ENCODE results near the gene IL1A. TPM values are rescaled to one million over a fixed set of nuclear protein-coding genes. Genes with fewer than 3 reads are reported as not detected.

Gene IL1A
- total and polyA plus RNA-seq, 10 of the 15 experiments (the other 5 are each of a cell fraction or from before 2014, with no cell fraction given): 0.10 to 8.7 (median 6.9) TPM

GRCh38 chr2:112812318-112813267 lies 28.3 kb upstream of the IL1A start (continued):
- TF ChIP-seq NFYA (IDR thresholded peaks at IDR 0.05; ENCODE audit: borderline replicate concordance, low read depth, low read length): no peak
- peak; percentile 88 for TF ChIP-seq SKIL (IDR thresholded peaks at IDR 0.05; ENCODE audit: low read depth, poor library complexity, severe bottlenecking)
- no peak for TF ChIP-seq POLR2AphosphoS5 (IDR thresholded peaks at IDR 0.05; ENCODE audit: low read length)
- no peak for TF ChIP-seq RCOR1 (conservative IDR thresholded peaks at IDR 0.05; ENCODE audit: low read depth, low read length)
- TF ChIP-seq PML (IDR thresholded peaks at IDR 0.05; ENCODE audit: low read length): no peak; the same call in 1 of the 2 replicates
- no peak for TF ChIP-seq HDAC6 (IDR thresholded peaks at IDR 0.05; ENCODE audit: unreplicated experiment)
- TF ChIP-seq KDM1A (IDR thresholded peaks at IDR 0.05; ENCODE audit: borderline replicate concordance): no peak
- TF ChIP-seq, protein P1, sequence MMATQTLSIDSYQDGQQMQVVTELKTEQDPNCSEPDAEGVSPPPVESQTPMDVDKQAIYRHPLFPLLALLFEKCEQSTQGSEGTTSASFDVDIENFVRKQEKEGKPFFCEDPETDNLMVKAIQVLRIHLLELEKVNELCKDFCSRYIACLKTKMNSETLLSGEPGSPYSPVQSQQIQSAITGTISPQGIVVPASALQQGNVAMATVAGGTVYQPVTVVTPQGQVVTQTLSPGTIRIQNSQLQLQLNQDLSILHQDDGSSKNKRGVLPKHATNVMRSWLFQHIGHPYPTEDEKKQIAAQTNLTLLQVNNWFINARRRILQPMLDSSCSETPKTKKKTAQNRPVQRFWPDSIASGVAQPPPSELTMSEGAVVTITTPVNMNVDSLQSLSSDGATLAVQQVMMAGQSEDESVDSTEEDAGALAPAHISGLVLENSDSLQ (IDR thresholded peaks at IDR 0.05): no peak
- peak; percentile 46; the same call in 1 of the 2 replicates for TF ChIP-seq IRF4 (IDR thresholded peaks at IDR 0.05; ENCODE audit: low read depth, low read length)
- peak; percentile 83 for TF ChIP-seq JUNB (IDR thresholded peaks at IDR 0.05)
- TF ChIP-seq, protein P2, sequence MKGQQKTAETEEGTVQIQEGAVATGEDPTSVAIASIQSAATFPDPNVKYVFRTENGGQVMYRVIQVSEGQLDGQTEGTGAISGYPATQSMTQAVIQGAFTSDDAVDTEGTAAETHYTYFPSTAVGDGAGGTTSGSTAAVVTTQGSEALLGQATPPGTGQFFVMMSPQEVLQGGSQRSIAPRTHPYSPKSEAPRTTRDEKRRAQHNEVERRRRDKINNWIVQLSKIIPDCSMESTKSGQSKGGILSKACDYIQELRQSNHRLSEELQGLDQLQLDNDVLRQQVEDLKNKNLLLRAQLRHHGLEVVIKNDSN (IDR thresholded peaks at IDR 0.05; ENCODE audit: borderline replicate concordance, extremely low read length, insufficient read depth, low read depth, low read length): no peak
- no peak for TF ChIP-seq MAX (IDR thresholded peaks at IDR 0.05; ENCODE audit: low read depth, low read length)
- no peak for TF ChIP-seq ZNF384 (IDR thresholded peaks at IDR 0.05; ENCODE audit: borderline replicate concordance, low read depth, low read length)
- TF ChIP-seq, protein P3, sequence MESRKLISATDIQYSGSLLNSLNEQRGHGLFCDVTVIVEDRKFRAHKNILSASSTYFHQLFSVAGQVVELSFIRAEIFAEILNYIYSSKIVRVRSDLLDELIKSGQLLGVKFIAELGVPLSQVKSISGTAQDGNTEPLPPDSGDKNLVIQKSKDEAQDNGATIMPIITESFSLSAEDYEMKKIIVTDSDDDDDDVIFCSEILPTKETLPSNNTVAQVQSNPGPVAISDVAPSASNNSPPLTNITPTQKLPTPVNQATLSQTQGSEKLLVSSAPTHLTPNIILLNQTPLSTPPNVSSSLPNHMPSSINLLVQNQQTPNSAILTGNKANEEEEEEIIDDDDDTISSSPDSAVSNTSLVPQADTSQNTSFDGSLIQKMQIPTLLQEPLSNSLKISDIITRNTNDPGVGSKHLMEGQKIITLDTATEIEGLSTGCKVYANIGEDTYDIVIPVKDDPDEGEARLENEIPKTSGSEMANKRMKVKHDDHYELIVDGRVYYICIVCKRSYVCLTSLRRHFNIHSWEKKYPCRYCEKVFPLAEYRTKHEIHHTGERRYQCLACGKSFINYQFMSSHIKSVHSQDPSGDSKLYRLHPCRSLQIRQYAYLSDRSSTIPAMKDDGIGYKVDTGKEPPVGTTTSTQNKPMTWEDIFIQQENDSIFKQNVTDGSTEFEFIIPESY (IDR thresholded peaks at IDR 0.05): no peak
- TF ChIP-seq, protein P4, sequence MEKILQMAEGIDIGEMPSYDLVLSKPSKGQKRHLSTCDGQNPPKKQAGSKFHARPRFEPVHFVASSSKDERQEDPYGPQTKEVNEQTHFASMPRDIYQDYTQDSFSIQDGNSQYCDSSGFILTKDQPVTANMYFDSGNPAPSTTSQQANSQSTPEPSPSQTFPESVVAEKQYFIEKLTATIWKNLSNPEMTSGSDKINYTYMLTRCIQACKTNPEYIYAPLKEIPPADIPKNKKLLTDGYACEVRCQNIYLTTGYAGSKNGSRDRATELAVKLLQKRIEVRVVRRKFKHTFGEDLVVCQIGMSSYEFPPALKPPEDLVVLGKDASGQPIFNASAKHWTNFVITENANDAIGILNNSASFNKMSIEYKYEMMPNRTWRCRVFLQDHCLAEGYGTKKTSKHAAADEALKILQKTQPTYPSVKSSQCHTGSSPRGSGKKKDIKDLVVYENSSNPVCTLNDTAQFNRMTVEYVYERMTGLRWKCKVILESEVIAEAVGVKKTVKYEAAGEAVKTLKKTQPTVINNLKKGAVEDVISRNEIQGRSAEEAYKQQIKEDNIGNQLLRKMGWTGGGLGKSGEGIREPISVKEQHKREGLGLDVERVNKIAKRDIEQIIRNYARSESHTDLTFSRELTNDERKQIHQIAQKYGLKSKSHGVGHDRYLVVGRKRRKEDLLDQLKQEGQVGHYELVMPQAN (conservative IDR thresholded peaks at IDR 0.05): no peak
- TF ChIP-seq FOXM1 (IDR thresholded peaks at IDR 0.05; ENCODE audit: low read depth, low read length): peak; percentile 91; the same call in 1 of the 2 replicates
- peak in 1 of 2 experiments; percentile 71; a peak in 1 of 4 replicates for TF ChIP-seq ETV6 (conservative IDR thresholded peaks at IDR 0.05 in 1 of 2, IDR thresholded peaks at IDR 0.05 in 1 of 2; ENCODE audit: borderline replicate concordance in 1 of 2, low read depth in 1 of 2)
- TF ChIP-seq MTA3 (IDR thresholded peaks at IDR 0.05; ENCODE audit: borderline replicate concordance, low read length): peak; percentile 76; the same call in 1 of the 2 replicates
- TF ChIP-seq POLR2A (IDR thresholded peaks at IDR 0.05; ENCODE audit: low read depth, low read length): no peak
- TF ChIP-seq ZNF274 (IDR thresholded peaks at IDR 0.05; ENCODE audit: insufficient read depth, insufficient read length): no peak

Measured in GM12878 (cell line).